ENCODE results near the gene CGN.

DNA sequence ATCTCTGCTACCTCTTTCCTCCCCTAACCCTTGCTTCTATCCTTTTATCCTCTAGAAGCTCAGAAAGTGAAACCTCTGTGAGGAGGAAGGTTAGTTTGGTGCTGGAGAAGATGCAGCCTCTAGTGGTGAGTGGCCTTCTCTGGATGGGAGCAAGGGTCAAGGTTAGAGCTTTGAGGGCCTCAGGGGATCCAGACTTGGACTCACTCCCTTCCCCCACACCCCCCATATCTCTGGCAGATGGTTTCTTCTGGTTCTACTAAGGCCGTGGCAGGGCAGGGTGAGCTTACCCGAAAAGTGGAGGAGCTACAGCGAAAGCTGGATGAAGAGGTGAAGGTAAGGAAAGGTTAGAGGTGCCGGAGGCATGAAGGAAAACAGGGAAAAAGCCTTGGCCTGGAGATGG is 9.2 kb downstream of the CGN start:
- TF ChIP-seq, protein P1, sequence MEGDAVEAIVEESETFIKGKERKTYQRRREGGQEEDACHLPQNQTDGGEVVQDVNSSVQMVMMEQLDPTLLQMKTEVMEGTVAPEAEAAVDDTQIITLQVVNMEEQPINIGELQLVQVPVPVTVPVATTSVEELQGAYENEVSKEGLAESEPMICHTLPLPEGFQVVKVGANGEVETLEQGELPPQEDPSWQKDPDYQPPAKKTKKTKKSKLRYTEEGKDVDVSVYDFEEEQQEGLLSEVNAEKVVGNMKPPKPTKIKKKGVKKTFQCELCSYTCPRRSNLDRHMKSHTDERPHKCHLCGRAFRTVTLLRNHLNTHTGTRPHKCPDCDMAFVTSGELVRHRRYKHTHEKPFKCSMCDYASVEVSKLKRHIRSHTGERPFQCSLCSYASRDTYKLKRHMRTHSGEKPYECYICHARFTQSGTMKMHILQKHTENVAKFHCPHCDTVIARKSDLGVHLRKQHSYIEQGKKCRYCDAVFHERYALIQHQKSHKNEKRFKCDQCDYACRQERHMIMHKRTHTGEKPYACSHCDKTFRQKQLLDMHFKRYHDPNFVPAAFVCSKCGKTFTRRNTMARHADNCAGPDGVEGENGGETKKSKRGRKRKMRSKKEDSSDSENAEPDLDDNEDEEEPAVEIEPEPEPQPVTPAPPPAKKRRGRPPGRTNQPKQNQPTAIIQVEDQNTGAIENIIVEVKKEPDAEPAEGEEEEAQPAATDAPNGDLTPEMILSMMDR (IDR thresholded peaks at IDR 0.05; ENCODE audit: low read length): peak; percentile 16; the same call in 1 of the 2 replicates
- TF ChIP-seq EZH2 (IDR thresholded peaks at IDR 0.05; ENCODE audit: borderline replicate concordance, low read length): no peak
